Ascending aorta (tissue), 2 donors: ENCODE data around the gene CSNK2A1. TPM values are rescaled to one million over a fixed set of nuclear protein-coding genes. Genes with fewer than 3 reads are reported as not detected.

Experiments used
- DNase-seq, 2 donors: peaks; one replicate each; pipeline ENCODE4 v3.0.0-alpha.2; 2019; ENCODE audit warnings: low spot score in 2 of 2
- H3K27ac ChIP-seq, 2 donors: fragments of 200-600 bp; sonication (generic); one replicate each; pipeline ENCODE4 v1.5.1; 2016 to 2017; ENCODE audit warnings: mild to moderate bottlenecking in 1 of 2
- H3K27me3 ChIP-seq: fragments of 200-600 bp; sonication (generic); one replicate; pipeline ENCODE4 v1.5.1; 2017
- H3K36me3 ChIP-seq, 2 donors: fragments of 200-600 bp; sonication (generic); one replicate each; pipeline ENCODE4 v1.5.1; 2016
- H3K4me1 ChIP-seq, 2 donors: fragments of 200-600 bp; sonication (generic); one replicate each; pipeline ENCODE4 v1.5.1; 2016 to 2017; ENCODE audit warnings: mild to moderate bottlenecking in 1 of 2
- H3K4me3 ChIP-seq, 2 donors: fragments of 200-600 bp; sonication (generic); one replicate each; pipeline ENCODE4 v1.5.1; 2016 to 2017; ENCODE audit warnings: mild to moderate bottlenecking in 1 of 2
- H3K9me3 ChIP-seq, 2 donors: fragments of 200-600 bp; sonication (generic); one replicate each; pipeline ENCODE4 v1.5.1; 2016
- intact Hi-C: fragments of 100-400 bp; cut with DNase I; formaldehyde crosslinking; loops from one replicate; pipeline ENCODE4 v1.15.1; 2023
- total RNA-seq: library from RNA; depleted of rRNA; stranded (reverse); fragments of >200 nt; gene quantifications from one replicate; pipeline ENCODE4 v1.1.0, GENCODE V29; 2016
- TF ChIP-seq, protein P1 (sequence below), 3 experiments: fragments of 200-600 bp in 2 of 3; fragments of 450-650 bp in 1 of 3; sonication (generic) in 2 of 3; IDR thresholded peaks; one replicate each; pipeline ENCODE4 v1.5.1; 2016 to 2019; ENCODE audit warnings: antibody characterized with exemption in 3 of 3, mild to moderate bottlenecking in 1 of 3, moderate library complexity in 1 of 3

The CSNK2A1 gene
- total RNA-seq, 1 donor from 2014 or later: 74.1 TPM

DNA sequence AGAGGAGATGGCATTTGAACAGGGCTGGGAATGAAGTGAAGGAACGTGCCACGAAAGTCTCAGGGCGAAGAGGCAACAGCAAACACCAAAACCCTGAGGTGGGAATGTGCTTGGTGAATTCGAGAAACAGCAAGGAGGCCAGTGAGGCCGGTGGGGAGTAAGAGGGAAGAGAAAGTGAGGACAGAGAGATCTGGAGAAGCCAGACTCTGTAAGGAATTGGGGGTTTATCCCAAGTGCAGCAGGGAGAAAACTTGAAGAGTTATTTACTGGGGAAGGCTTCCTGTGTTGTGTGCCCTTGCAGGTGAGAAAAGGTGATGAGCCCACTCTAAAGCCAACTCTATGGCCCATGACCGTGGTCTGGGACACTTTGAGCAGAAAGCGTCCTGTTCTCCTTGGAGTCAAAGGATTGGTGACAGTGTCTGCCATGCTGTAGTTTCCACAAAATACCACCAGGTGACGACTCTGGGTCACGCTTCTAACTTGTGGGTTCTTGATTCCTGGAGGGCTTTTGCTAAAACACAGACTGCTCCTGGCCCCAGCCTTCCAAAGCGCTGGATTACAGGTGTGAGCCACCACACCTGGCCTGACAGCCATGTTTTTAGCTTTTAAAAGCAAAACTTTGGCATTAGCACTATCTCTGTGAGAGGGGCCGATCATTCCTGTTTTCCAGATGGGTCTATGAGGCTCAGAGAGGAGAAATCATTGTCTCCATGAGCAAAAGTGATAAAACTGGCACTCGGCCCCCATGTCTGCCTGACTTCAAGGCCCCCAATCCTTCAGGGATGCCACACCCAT, 18.0 kb upstream of the CSNK2A1 start:
- intact Hi-C loops: loop anchor here (1.0 kb wide), 1 partner anchor 178 kb away; no protein-coding TSS in a partner anchor
- Histone ChIP-seq H3K4me3 (no peak overlapping the region), H3K27ac (no peak overlapping the region), H3K9me3 (no peaks in the 10 kb centered on the region), H3K36me3 (no peaks in the 10 kb centered on the region), H3K27me3 (no peaks in the 10 kb centered on the region), H3K4me1 (no peaks in the 10 kb centered on the region)
- DNase-seq: peak in 1 of 2 donors; percentile 68
- TF ChIP-seq, protein P1, sequence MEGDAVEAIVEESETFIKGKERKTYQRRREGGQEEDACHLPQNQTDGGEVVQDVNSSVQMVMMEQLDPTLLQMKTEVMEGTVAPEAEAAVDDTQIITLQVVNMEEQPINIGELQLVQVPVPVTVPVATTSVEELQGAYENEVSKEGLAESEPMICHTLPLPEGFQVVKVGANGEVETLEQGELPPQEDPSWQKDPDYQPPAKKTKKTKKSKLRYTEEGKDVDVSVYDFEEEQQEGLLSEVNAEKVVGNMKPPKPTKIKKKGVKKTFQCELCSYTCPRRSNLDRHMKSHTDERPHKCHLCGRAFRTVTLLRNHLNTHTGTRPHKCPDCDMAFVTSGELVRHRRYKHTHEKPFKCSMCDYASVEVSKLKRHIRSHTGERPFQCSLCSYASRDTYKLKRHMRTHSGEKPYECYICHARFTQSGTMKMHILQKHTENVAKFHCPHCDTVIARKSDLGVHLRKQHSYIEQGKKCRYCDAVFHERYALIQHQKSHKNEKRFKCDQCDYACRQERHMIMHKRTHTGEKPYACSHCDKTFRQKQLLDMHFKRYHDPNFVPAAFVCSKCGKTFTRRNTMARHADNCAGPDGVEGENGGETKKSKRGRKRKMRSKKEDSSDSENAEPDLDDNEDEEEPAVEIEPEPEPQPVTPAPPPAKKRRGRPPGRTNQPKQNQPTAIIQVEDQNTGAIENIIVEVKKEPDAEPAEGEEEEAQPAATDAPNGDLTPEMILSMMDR (IDR thresholded peaks at IDR 0.05): peak; percentile 81 to 93 (median 82)

DNA sequence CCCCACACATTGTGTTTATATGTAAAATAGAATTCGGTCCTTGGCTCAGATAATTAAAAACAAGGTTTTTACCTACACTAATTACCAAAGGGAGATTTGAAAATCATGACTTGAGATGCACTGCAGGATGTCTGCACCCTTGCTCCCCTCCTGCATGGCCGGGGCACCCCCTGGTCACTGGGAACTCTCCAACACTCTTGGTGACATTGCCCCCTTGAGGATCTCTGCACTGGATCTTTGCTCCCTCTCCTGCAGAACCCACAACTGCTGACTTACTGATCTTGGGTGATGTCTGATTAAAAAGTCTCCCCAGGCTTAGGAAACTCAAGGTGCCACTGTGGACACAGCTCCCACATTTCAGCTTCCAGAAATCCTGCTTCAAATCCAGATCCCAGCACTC, 17.1 kb upstream of the CSNK2A1 start:
- H3K4me1 ChIP-seq: no peaks in the 10 kb centered on the region
- no peak overlapping the region for H3K27ac ChIP-seq
- TF ChIP-seq, protein P1 (IDR thresholded peaks at IDR 0.05): no peak
- no peaks in the 10 kb centered on the region for H3K27me3 ChIP-seq
- DNase-seq: peak in 1 of 2 donors; percentile 33
- intact Hi-C loops: loop anchor here (1.0 kb wide), 1 partner anchor 179 kb away; no protein-coding TSS in a partner anchor
- H3K4me3 ChIP-seq: no peak overlapping the region
- H3K36me3 ChIP-seq: no peaks in the 10 kb centered on the region
- H3K9me3 ChIP-seq: no peaks in the 10 kb centered on the region

DNA sequence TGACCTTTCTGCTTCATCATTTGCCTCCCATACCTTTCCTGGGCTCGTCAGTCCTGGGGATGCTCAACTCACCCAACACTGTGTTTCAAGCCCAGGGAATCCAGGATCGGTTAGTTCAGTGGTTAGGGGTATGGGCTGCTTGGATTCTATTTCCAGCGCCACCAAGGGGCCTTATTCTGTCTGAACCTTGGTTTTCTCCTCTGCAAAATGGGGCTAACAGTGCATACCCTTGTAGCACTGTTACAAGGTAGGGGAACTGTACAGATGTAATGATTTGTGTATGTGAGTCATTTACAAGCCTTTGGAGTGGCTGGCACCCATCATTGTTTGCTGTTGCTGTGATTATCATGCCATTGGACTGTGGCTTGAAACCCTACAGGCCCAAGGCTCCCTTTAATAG, 14.5 kb upstream of the CSNK2A1 start:
- Histone ChIP-seq H3K9me3 (no peaks in the 10 kb centered on the region), H3K36me3 (no peaks in the 10 kb centered on the region), H3K4me3 (no peak overlapping the region), H3K4me1 (no peaks in the 10 kb centered on the region), H3K27ac (no peak overlapping the region), H3K27me3 (no peaks in the 10 kb centered on the region)
- intact Hi-C loops: no loop called here
- peak in 1 of 2 donors; percentile 0 for DNase-seq
- TF ChIP-seq, protein P1 (IDR thresholded peaks at IDR 0.05): no peak

DNA sequence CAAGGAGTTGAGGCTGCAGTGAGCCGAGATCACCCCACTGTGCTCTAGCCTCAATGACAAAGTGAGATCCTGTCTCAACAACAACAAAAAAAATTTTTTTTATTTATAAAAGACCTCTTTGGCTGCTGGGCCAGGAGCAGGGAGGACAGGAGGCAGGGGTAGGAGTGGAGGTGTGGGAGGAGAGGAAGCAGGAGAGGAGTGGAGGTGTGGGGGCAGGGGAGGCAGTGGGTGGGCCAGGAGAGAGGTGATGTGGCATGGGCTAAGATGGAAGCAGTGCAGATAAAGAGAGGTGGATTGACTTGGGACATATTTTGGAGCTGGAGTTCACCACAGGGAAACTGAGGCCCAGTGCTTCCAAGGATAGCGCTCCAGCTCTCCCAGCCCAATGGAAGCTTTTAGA, 13.4 kb upstream of the CSNK2A1 start:
- intact Hi-C loops: no loop called here
- no peaks in the 10 kb centered on the region for H3K36me3 ChIP-seq
- H3K27me3 ChIP-seq: no peaks in the 10 kb centered on the region

DNA sequence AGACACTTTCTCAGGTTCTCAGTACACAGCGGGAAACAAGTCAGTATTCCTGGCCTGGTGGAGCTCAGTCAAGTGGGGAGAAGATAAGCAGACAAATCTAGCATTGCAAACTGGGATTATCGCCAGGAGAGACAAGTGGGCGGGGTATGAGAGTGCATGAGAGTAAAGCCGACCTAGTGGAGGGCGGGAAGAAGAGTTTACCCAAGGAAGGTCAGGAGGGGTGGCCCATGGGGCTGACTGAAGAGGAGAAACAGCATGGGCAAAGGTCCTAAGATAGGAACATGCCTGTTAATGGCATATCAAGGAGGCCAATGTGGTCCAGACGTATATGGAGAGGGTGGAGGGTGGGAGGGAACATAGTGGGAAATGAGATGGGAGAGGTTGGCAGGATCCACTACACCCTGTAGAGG, 12.4 kb upstream of the CSNK2A1 start:
- Histone ChIP-seq H3K27ac (no peak overlapping the region), H3K27me3 (no peaks in the 10 kb centered on the region), H3K4me3 (no peak overlapping the region), H3K4me1 (no peaks in the 10 kb centered on the region), H3K36me3 (no peaks in the 10 kb centered on the region), H3K9me3 (no peaks in the 10 kb centered on the region)
- TF ChIP-seq, protein P1 (IDR thresholded peaks at IDR 0.05): no peak
- intact Hi-C loops: no loop called here
- no peak for DNase-seq

More for the DNA sequence above, 13.4 kb upstream of the CSNK2A1 start:
- Histone ChIP-seq H3K4me1 (no peaks in the 10 kb centered on the region), H3K9me3 (no peaks in the 10 kb centered on the region), H3K27ac (no peak overlapping the region), H3K4me3 (no peak overlapping the region)
- TF ChIP-seq, protein P1 (IDR thresholded peaks at IDR 0.05): no peak
- no peak for DNase-seq
